ENCODE results near the gene ZFYVE28.

ZFYVE28 gene

GRCh38 chr4:2418650-2419571, 466 bp upstream of the ZFYVE28 start, which contains the start of gene CFAP99:
TSS of gene CFAP99 (plus strand) at chr4:2418955.
- peak within 1 kb of the TSS; percentile 70 for H3K4me3 ChIP-seq
- peaks cover 83% of the 10 kb centered on the region for H3K27me3 ChIP-seq
- peaks cover 47% of the 10 kb centered on the region for H4K20me1 ChIP-seq
- H3K4me2 ChIP-seq = peak within 1 kb of the TSS; percentile 92
- H3K9me3 ChIP-seq = no peaks in the 10 kb centered on the region
- no peak within 1 kb of the TSS for H3K27ac ChIP-seq
- no peak within 1 kb of the TSS for H3K9ac ChIP-seq
- H3K4me1 ChIP-seq = peaks cover 55% of the 10 kb centered on the region
- no peak for TF ChIP-seq Cebpa-rat (IDR thresholded peaks at IDR 0.05)
- H3K36me3 ChIP-seq = no peaks in the 10 kb centered on the region

- Histone ChIP-seq H3K9ac (no peak overlapping the region), H3K4me3 (peak overlapping the region; percentile 70; the same call in 1 of the 2 replicates), H3K36me3 (no peaks in the 10 kb centered on the region), H3K27ac (no peak overlapping the region), H4K20me1 (peaks cover 60% of the 10 kb centered on the region), H3K4me2 (peak overlapping the region; percentile 81), H3K4me1 (peaks cover 70% of the 10 kb centered on the region), H3K27me3 (peaks cover 82% of the 10 kb centered on the region), H3K9me3 (no peaks in the 10 kb centered on the region)
- no peak for TF ChIP-seq Cebpa-rat (IDR thresholded peaks at IDR 0.05)
Observed at GRCh38 chr4:2417226-2417764, 1.1 kb downstream of the ZFYVE28 start.

- Histone ChIP-seq H3K9ac (no peak overlapping the region), H4K20me1 (peaks cover 66% of the 10 kb centered on the region), H3K4me1 (peaks cover 69% of the 10 kb centered on the region), H3K27me3 (peaks cover 83% of the 10 kb centered on the region), H3K9me3 (no peaks in the 10 kb centered on the region), H3K36me3 (no peaks in the 10 kb centered on the region), H3K4me3 (peak overlapping the region; percentile 55), H3K27ac (no peak overlapping the region), H3K4me2 (peak overlapping the region; percentile 81)
- TF ChIP-seq Cebpa-rat (IDR thresholded peaks at IDR 0.05) = no peak
Observed at GRCh38 chr4:2416564-2417225, 1.8 kb downstream of the ZFYVE28 start.

GRCh38 chr4:2415881-2416563, 2.4 kb downstream of the ZFYVE28 start:
- Histone ChIP-seq H3K9ac (no peak overlapping the region), H3K27ac (no peak overlapping the region), H3K4me3 (peak overlapping the region; percentile 55; the same call in 1 of the 2 replicates), H3K4me2 (peak overlapping the region; percentile 81), H3K36me3 (no peaks in the 10 kb centered on the region), H4K20me1 (peaks cover 72% of the 10 kb centered on the region), H3K9me3 (no peaks in the 10 kb centered on the region), H3K4me1 (peaks cover 64% of the 10 kb centered on the region), H3K27me3 (peaks cover 84% of the 10 kb centered on the region)
- TF ChIP-seq Cebpa-rat (IDR thresholded peaks at IDR 0.05) = no peak

- TF ChIP-seq Cebpa-rat (IDR thresholded peaks at IDR 0.05) = no peak
- no peaks in the 10 kb centered on the region for H3K36me3 ChIP-seq
- peaks cover 78% of the 10 kb centered on the region for H3K27me3 ChIP-seq
- peaks cover 64% of the 10 kb centered on the region for H3K4me1 ChIP-seq
- H3K4me2 ChIP-seq = no peak overlapping the region
- no peaks in the 10 kb centered on the region for H3K9me3 ChIP-seq
- no peak overlapping the region for H3K4me3 ChIP-seq
- no peak overlapping the region for H3K9ac ChIP-seq
- H3K27ac ChIP-seq = no peak overlapping the region
- peaks cover 69% of the 10 kb centered on the region for H4K20me1 ChIP-seq
Observed at GRCh38 chr4:2415213-2415612, 3.2 kb downstream of the ZFYVE28 start.

- Histone ChIP-seq H3K4me1 (peaks cover 55% of the 10 kb centered on the region), H3K9me3 (no peaks in the 10 kb centered on the region), H3K27ac (no peak overlapping the region; the same call in 1 of the 2 replicates), H4K20me1 (peaks cover 67% of the 10 kb centered on the region), H3K4me2 (peak overlapping the region; percentile 94), H3K9ac (0 out of 2 replicates have a peak overlapping the region, but pooled peaks have one; percentile 12), H3K4me3 (peak overlapping the region; percentile 42), H3K27me3 (peaks cover 66% of the 10 kb centered on the region), H3K36me3 (no peaks in the 10 kb centered on the region)
- no peak for TF ChIP-seq Cebpa-rat (IDR thresholded peaks at IDR 0.05)
Observed at GRCh38 chr4:2413821-2414610, 4.4 kb downstream of the ZFYVE28 start.

GRCh38 chr4:2412885-2413716, 5.3 kb downstream of the ZFYVE28 start:
- peak overlapping the region; percentile 94 for H3K4me2 ChIP-seq
- no peaks in the 10 kb centered on the region for H3K36me3 ChIP-seq
- peaks cover 58% of the 10 kb centered on the region for H3K27me3 ChIP-seq
- H3K27ac ChIP-seq = no peak overlapping the region; the same call in 1 of the 2 replicates
- H3K4me1 ChIP-seq = peaks cover 51% of the 10 kb centered on the region
- no peak for TF ChIP-seq Cebpa-rat (IDR thresholded peaks at IDR 0.05)
- peak overlapping the region; percentile 42 for H3K4me3 ChIP-seq
- H3K9me3 ChIP-seq = no peaks in the 10 kb centered on the region
- H3K9ac ChIP-seq = 0 out of 2 replicates have a peak overlapping the region, but pooled peaks have one; percentile 12
- peaks cover 64% of the 10 kb centered on the region for H4K20me1 ChIP-seq

GRCh38 chr4:2412534-2412884, 5.9 kb downstream of the ZFYVE28 start:
- H3K4me3 ChIP-seq = peak overlapping the region; percentile 42; the same call in 1 of the 2 replicates

More at GRCh38 chr4:2412534-2412884, 5.9 kb downstream of the ZFYVE28 start:
- TF ChIP-seq Cebpa-rat (IDR thresholded peaks at IDR 0.05) = no peak
- H3K9me3 ChIP-seq = no peaks in the 10 kb centered on the region
- H3K36me3 ChIP-seq = no peaks in the 10 kb centered on the region
- H3K27me3 ChIP-seq = peaks cover 58% of the 10 kb centered on the region
- peak overlapping the region; percentile 94 for H3K4me2 ChIP-seq
- H3K27ac ChIP-seq = no peak overlapping the region
- peaks cover 46% of the 10 kb centered on the region for H3K4me1 ChIP-seq
- peaks cover 58% of the 10 kb centered on the region for H4K20me1 ChIP-seq
- no peak overlapping the region for H3K9ac ChIP-seq

All from BLaER1 (cell line).